DOHH2 (cell line): ENCODE measurements around the gene TAF1B.

Source experiments
- H3F3A ChIP-seq: fragments of 200-600 bp; sonication (generic), shearing (Covaris generic); 2 replicates; pipeline ENCODE4 v1.6.0; 2016; ENCODE audit warnings: antibody characterized with exemption, mild to moderate bottlenecking; ENCODE audit not compliant: control insufficient read depth, insufficient read depth
- H3K27ac ChIP-seq: fragments of 200-600 bp; sonication (generic); 2 replicates; pipeline ENCODE4 v1.5.1; 2014; ENCODE audit warnings: low read depth, mild to moderate bottlenecking, low read length, moderate library complexity
- H3K27me3 ChIP-seq: fragments of 200-600 bp; sonication (generic); 2 replicates; pipeline ENCODE4 v1.6.1; 2014; ENCODE audit warnings: mild to moderate bottlenecking, low read length, mixed read lengths; ENCODE audit not compliant: control insufficient read depth
- H3K36me3 ChIP-seq: fragments of 200-600 bp; sonication (generic); 2 replicates; pipeline ENCODE4 v1.6.1; 2014; ENCODE audit warnings: mild to moderate bottlenecking, low read length, moderate library complexity, mixed read lengths; ENCODE audit not compliant: control insufficient read depth
- H3K4me1 ChIP-seq: fragments of 200-600 bp; sonication (generic); 2 replicates; pipeline ENCODE4 v1.6.1; 2014; ENCODE audit warnings: mild to moderate bottlenecking, low read length, mixed read lengths; ENCODE audit not compliant: control insufficient read depth
- H3K4me2 ChIP-seq: fragments of 200-600 bp; sonication (generic); 2 replicates; pipeline ENCODE4 v1.6.0; 2014; ENCODE audit warnings: mild to moderate bottlenecking, low read length, moderate library complexity
- H3K4me3 ChIP-seq: fragments of 200-600 bp; sonication (generic); 2 replicates; pipeline ENCODE4 v1.5.1; 2014; ENCODE audit warnings: mild to moderate bottlenecking, low read length, mixed read lengths
- H3K79me2 ChIP-seq: fragments of 200-600 bp; sonication (generic); 2 replicates; pipeline ENCODE4 v1.6.1; 2014; ENCODE audit warnings: mild to moderate bottlenecking, low read length, mixed read lengths; ENCODE audit not compliant: control insufficient read depth
- H3K9me2 ChIP-seq: fragments of 200-600 bp; sonication (generic); replicated peaks from 2 replicates; pipeline ENCODE4 v1.6.1; 2014; ENCODE audit warnings: mild to moderate bottlenecking, low read length, mixed read lengths; ENCODE audit not compliant: control insufficient read depth
- H3K9me3 ChIP-seq: fragments of 200-600 bp; sonication (generic); 2 replicates; pipeline ENCODE4 v1.6.1; 2014; ENCODE audit warnings: antibody characterized with exemption, low read length, mixed read lengths; ENCODE audit not compliant: control insufficient read depth, insufficient read depth
- H4K20me1 ChIP-seq: fragments of 200-600 bp; sonication (generic); 2 replicates; pipeline ENCODE4 v1.6.0; 2014; ENCODE audit warnings: low read depth, mild to moderate bottlenecking, antibody characterized with exemption, low read length, moderate library complexity; ENCODE audit not compliant: control insufficient read depth, insufficient read depth
- EZH2phosphoT487 ChIP-seq: fragments of 200-600 bp; sonication (generic); IDR thresholded peaks from 2 replicates; pipeline ENCODE4 v1.6.1; 2017; ENCODE audit warnings: borderline replicate concordance, mild to moderate bottlenecking, antibody characterized with exemption, low read length, moderate library complexity, mixed read lengths
- TF ChIP-seq, protein P1 (sequence below): fragments of 200-600 bp; sonication (generic); IDR thresholded peaks from one replicate; pipeline ENCODE4 v1.5.1; 2014; ENCODE audit warnings: antibody characterized with exemption, mild to moderate bottlenecking, low read depth, low read length; ENCODE audit not compliant: poor library complexity, severe bottlenecking

TAF1B gene

DNA sequence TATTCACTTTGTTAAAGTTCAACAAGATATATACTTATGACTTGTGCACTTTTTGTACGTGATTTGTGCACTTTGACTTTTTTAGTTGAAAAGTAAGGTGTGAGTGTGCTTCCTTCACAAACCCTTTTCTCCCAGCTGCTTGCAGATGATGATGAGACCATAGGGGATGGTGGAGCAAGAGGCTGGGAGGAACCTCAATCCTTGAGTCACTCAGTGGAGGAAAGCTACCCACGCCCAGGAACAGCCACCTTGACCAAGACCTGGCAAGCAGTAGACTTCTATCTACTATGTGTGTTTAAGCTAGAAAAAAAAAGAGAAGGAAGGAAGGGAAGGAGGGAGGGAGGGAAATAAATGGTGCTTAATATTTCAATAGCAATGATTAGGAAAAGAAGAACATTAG, 25.2 kb upstream of the TAF1B start:
- TF ChIP-seq, protein P1, sequence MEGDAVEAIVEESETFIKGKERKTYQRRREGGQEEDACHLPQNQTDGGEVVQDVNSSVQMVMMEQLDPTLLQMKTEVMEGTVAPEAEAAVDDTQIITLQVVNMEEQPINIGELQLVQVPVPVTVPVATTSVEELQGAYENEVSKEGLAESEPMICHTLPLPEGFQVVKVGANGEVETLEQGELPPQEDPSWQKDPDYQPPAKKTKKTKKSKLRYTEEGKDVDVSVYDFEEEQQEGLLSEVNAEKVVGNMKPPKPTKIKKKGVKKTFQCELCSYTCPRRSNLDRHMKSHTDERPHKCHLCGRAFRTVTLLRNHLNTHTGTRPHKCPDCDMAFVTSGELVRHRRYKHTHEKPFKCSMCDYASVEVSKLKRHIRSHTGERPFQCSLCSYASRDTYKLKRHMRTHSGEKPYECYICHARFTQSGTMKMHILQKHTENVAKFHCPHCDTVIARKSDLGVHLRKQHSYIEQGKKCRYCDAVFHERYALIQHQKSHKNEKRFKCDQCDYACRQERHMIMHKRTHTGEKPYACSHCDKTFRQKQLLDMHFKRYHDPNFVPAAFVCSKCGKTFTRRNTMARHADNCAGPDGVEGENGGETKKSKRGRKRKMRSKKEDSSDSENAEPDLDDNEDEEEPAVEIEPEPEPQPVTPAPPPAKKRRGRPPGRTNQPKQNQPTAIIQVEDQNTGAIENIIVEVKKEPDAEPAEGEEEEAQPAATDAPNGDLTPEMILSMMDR = no peak
- no peak for TF ChIP-seq EZH2phosphoT487
- no peak overlapping the region for H3K4me3 ChIP-seq
- no peaks in the 10 kb centered on the region for H3K36me3 ChIP-seq
- peaks cover 6% of the 10 kb centered on the region; the same call in 1 of the 2 replicates for H3K27me3 ChIP-seq
- no peaks in the 10 kb centered on the region for H3K9me2 ChIP-seq
- no peaks in the 10 kb centered on the region for H3K9me3 ChIP-seq
- no peaks in the 10 kb centered on the region for H3K79me2 ChIP-seq
- no peak overlapping the region for H3K27ac ChIP-seq
- no peaks in the 10 kb centered on the region for H3F3A ChIP-seq
- H4K20me1 ChIP-seq = no peaks in the 10 kb centered on the region
- H3K4me2 ChIP-seq = no peak overlapping the region
- peaks cover under 1% of the 10 kb centered on the region for H3K4me1 ChIP-seq

DNA sequence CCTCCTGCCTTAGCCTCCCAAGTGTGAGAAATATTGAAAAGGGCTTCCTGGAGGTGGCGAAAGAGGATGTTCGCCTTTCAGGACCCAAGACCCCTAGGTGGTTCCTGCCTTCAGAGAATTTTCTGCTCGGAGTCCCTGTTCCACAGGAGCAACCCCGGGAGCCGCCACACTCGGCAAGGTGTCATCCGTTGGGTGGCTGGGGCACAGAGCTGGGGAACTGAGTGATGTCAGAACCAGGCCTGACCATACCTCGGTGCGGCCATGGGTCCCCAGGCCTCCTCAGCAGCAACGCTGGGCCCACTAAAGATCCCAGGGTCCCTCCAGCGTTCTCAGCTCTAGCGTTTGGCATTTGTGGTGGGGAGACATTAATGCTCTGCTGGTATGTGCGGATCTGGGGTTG, 23.7 kb upstream of the TAF1B start:
- H3K9me3 ChIP-seq = no peaks in the 10 kb centered on the region
- peaks cover 6% of the 10 kb centered on the region; the same call in 1 of the 2 replicates for H3K27me3 ChIP-seq
- H3K4me2 ChIP-seq = no peak overlapping the region
- TF ChIP-seq, protein P1 = no peak
- TF ChIP-seq EZH2phosphoT487 = no peak
- no peaks in the 10 kb centered on the region for H3K79me2 ChIP-seq
- no peaks in the 10 kb centered on the region for H3K9me2 ChIP-seq
- H3F3A ChIP-seq = no peaks in the 10 kb centered on the region
- no peak overlapping the region for H3K4me3 ChIP-seq
- no peak overlapping the region for H3K27ac ChIP-seq
- no peaks in the 10 kb centered on the region for H3K36me3 ChIP-seq
- H3K4me1 ChIP-seq = no peaks in the 10 kb centered on the region
- no peaks in the 10 kb centered on the region for H4K20me1 ChIP-seq

DNA sequence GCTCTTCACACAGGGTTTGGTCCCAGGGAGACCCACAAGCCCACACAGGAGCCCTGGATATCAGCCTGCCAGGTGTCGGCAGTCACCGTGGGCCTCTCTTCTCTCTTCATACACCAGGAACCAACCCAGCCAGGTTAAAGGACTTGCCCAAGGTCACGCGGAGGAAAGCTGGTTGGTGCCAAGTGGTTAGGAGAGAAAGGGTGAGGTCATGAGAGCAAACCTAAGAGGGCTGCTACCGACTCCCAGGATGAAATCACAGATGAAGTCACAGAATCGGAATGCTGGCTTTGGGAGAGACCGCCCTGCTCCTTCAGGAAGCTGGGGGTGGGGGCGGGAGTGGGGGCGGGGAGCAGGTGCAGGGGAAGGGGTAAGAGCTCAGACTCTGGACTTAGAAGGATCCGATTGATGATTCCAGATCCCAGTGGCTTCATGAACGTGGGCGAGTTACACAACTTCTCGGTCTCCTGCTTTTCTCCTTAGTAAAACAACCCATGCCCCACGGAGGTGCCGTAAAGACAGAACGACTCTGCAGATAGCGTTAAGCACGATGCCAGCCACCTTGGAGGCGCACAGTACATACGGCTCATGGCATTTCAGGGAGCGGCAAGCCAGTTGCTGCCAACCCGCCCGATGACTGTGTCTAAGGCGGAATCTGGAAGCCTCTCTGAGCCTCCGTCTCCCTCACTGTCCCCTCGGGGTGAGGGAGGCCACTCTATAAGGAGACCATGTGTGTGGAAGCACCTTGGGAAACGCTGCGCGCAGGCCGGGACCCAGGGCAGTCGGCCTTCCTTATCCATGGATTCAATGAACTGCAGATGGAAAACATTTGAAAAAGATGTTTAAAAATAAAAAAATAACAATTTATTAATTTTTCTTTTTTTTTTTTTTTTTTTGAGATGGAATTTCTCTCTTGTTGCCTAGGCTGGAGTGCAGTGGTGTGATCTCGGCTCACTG, 23.0 kb upstream of the TAF1B start:
- H3K4me2 ChIP-seq = no peak overlapping the region
- no peaks in the 10 kb centered on the region for H3K36me3 ChIP-seq
- H3K4me3 ChIP-seq = no peak overlapping the region
- H3K27me3 ChIP-seq = peaks cover 4% of the 10 kb centered on the region; the same call in 1 of the 2 replicates
- H4K20me1 ChIP-seq = no peaks in the 10 kb centered on the region
- no peaks in the 10 kb centered on the region for H3K79me2 ChIP-seq
- H3F3A ChIP-seq = no peaks in the 10 kb centered on the region
- H3K27ac ChIP-seq = no peak overlapping the region
- TF ChIP-seq, protein P1 = no peak
- TF ChIP-seq EZH2phosphoT487 = no peak
- no peaks in the 10 kb centered on the region for H3K9me3 ChIP-seq
- no peaks in the 10 kb centered on the region for H3K9me2 ChIP-seq
- no peaks in the 10 kb centered on the region for H3K4me1 ChIP-seq
